NCI-H1694 (cell line): ENCODE data around the gene REP15.
"Not testable (repeated sequence)": the region's sequence is repeated elsewhere in the genome, so short reads cannot be mapped to it uniquely, and the experiment has no call there.

Experiments used
- DNase-seq: peaks from one replicate; lab custom pipeline; 2025; lab: John Stamatoyannopoulos, UW

Gene REP15, protein sequence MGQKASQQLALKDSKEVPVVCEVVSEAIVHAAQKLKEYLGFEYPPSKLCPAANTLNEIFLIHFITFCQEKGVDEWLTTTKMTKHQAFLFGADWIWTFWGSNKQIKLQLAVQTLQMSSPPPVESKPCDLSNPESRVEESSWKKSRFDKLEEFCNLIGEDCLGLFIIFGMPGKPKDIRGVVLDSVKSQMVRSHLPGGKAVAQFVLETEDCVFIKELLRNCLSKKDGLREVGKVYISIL

DNA sequence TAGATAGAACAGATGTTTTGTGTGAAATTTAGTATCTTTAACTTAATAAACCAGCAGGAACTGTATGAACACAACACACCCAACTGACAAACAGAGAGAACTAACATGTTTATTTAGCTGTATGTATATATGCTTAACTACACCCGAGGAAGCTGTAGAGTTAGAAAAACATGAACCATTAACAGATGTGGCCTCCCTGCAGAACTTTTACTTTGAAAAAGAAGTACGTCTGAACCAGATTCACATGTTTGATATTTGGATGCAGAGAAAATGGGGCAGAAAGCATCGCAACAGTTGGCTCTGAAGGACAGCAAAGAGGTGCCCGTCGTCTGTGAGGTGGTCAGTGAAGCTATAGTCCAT lies at the start of gene REP15:
REP15 (plus strand) TSS at position 155 of the 360 bp plus-strand sequence; CDS start at position 271, 116 bp downstream.
- DNase-seq: no peak

DNA sequence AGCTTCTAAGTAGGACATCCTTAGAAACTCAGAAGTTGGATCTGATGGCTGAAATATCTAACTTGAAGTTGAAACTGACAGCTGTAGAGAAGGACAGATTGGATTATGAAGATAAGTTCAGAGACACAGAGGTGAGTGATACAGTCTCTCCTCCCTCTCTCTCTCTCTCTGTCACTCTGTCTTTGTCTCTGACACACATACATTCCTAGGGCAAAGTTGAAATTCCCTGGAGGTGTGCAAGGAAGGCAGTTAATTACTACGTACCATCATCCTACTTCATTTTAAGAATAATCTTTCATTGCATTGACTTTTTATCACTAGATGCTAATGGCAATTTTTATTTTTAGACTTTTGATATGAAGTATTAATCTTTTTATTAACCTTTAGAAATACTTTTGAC lies 46.2 kb upstream of the REP15 start:
- DNase-seq: no peak

DNA sequence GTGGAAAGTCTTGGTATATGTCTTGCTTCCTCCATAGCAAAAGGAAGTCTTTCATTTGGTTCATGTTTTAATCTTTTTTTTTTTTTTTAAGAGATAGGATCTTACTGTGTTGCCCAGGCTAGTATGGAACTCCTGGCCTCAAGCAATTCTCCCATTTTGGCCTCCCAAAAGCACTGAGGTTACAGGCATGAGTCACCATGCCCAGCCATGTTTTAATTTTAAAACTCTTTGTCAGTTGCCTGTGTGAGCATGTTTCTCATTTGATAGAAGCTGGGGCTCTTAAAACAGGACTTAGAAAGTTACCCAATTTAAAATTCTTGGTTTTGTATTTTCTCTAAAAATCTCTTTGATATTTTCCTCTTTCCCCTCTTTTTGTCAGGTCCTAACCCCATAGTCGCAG lies 45.0 kb upstream of the REP15 start:
- DNase-seq: no peak

DNA sequence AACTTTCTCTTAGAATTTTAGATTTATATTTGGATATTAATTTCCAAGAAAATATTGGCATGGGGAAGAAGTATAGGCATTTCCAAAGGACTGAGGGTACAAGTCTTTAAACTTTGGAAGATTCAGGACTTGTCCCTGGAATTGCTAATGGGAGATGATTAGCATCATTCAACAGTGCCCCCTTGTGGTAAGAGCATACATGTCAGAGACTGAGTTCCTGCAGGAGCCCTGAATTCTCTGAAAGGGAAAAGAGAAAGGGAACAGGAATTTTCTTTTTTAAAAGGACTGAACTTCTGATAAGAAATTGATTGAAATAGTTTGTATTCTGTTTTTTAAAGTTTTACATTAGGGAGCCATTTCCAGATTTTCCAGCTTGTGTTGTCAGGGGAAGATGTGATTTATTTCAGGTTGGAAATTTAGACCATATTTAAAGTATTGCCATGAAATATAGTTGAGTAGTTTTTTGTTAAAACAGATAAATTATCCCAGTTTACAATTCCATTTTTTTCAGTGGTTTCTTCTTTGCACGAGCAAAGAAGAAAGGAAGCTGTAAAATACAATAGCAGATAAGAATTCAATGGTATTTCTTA lies 44.0 kb upstream of the REP15 start:
- DNase-seq: peak; percentile 88

DNA sequence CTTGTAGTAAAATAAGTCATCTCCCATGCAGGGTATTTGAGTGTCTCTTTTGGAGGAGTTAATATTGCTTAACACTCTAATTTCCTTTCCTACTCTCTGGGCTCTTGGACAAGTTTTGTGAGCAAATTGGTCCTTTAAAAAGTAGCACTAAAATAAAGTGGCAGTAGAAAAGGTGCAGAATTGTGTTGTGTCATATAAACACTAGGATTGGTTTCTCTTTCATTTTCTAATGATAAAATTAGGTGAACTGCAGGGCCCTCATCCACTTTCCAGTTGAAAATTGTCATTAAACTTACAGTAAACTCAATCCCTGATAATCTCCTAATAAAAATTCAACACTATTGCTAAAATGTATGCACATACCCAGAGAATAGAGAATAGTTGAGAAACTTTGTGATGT lies 42.6 kb upstream of the REP15 start:
- no peak for DNase-seq

DNA sequence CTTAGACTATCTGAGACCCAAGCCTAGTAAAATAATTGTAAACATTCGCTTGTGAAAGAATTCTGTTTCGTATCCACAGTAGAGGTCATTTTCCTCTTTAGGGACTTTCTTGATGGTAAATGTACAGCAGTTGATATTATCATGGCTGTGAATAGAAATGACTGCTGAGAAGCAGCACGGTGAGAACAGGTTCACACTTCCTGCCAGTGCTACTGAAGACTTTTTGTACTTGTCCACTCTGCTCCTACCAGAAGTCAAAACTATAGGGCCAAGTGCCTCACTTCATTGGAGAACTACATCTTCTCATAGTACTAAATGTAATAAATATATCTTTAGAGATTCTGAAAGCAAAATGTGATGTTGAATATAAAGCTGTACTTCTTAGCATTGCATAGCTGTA lies 40.8 kb upstream of the REP15 start:
- DNase-seq: not testable (repeated sequence)

DNA sequence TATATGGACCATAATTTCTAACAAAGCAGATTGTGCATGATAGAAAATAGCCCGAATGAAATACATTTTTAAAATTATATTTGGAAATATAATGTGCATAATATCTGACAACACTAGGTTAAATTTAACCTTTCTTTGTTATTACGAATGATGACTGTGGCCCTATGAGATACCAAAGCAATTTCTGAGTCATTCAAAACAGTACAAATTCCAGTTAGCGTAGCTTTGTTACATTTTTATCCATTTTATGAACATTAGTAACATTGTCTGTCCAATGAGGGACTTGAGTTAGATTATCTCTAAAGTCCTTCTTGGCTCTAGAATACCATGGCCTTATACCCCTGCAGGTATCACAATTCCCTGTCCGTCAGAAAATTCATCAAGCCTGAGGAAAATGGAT lies 39.0 kb upstream of the REP15 start:
- no peak for DNase-seq

DNA sequence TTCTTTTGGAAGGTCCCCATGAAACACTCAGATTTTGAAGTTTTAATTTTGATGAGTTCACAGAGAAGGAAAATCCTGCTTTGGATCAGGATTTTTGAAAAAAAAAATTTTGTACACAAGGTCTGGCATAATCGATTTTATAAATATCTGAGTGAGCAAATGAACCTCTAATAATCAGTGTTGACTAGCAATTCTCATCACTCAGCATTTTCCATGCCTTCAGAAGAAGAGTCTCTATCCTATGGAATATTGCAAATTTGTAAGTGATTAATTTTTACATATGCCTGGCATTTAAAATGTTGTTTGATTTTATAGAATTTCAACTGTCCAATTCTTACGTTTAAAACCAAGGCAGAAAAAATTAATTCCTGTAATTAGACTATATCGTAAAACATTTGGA lies 30.5 kb upstream of the REP15 start:
- DNase-seq: no peak

DNA sequence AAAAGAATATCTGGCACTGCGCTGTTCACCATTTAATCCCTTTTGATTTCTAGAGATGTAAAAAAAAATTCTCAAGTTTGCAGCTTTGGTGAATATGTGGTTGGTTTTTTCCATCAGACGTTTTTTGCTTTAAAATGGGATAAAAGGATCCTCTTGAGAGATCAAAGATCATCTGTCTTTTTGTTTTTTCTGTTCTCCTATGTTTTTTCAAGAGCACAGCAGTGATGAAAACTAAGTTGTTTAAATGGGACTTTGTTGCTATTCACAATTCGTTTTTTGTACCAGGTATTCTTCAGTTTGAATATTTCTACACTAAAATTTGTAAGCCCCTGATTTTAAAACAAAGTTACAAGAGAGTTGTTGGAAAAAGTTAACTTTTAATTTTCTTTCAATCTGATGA lies 29.7 kb upstream of the REP15 start:
- DNase-seq: no peak

DNA sequence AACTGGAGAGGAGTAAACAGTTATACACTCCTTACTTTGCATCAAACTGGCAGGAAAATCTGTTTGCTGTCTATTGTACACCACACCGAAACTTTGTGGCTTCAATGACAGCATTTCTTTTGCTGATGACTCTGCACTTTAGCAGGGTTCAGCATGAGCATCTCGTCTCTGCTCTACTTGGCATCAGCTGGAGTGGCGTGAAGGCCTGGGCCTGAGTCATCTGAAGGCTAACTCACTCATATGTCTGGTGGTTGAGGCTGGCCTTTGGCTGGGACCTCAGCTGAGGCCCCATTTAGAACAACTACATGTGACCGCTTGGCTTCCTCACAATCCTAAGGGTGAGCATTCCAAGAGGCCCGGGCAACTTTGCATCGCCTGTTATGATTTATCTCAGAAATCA lies 28.7 kb upstream of the REP15 start:
- no peak for DNase-seq

DNA sequence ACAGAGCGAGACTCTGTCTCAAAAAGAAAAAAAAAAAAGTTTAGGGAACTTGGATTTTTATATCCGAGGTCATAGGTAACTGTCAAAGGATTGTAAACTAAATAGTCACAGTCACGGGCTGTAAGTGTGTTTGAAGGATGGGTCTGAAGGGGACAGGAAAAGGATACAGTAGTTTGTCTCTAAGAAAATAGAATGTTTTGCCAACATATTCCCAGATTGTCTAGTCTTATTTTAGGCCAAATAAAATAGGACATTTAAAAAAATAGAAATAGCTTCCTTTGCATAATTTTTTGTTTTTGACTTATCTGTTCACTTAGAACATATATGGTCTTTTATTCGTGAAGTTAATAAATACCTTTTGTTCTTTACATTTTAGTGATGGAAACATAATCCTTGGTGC lies 24.2 kb upstream of the REP15 start:
- DNase-seq: no peak

DNA sequence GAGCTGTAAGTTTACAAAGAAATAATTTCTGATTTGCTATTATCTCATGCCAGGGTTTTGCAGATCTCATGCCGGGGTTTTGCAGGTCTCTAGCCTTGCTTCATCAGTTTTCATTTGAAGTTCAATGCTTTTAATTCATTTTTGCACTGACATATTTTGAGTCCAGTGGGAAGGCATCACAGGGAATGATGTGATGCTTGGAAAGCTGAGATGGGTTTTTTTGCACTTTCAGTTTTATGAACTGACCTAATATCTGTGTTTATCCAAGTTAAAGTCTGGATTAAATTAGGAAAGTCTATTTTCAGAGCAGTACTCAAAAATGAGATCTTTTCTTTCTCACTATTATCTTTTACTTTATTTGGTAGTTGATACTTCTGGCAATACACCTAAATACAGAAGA lies 23.6 kb upstream of the REP15 start:
- DNase-seq: no peak

DNA sequence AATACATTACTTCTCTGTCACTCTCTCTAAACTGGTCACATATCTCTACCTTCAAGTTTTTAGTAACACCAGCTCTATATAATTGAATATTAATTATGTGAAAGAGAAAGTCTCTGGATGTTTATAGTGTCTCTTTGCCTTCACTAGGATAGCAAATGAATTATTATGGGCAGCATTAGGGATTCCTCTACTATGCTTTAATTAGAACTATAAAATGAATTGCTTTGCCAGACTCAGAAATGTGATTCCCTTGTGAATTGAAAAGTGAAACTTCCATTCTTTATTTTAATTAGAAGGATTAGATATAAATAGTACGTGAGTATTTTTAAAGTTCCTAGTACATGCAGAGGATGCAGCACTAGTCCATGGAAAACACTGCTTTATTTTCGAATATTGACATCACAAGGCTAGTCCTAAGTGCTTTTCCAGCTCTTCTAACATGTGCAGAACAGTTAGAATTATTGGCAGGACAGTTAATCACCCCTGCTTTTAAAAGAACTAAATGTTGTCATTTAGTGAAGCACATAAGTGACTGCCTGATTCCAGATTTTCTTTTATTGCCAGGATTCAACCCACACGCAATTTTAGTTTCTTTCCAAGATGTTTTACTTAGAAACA lies 23.0 kb upstream of the REP15 start:
- no peak for DNase-seq

DNA sequence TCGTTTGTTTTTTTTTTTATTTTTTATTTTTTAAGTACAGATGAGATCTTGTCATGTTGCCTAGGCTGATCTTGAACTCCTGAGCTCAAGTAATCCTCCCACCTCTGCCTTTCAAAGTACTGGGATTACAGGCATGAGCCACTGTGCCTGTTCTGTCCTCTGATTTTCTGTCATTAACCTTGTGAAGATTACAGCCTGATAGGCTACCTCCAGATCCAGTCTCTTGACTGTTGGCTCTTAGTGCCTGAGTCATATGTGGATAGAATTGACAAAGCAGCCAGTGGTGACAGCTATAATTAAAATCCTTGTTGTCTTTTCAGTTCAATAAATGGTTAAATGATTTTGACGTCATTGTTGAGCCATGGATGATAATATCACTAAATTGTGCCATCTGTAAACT lies 21.3 kb upstream of the REP15 start:
- DNase-seq: no peak

DNA sequence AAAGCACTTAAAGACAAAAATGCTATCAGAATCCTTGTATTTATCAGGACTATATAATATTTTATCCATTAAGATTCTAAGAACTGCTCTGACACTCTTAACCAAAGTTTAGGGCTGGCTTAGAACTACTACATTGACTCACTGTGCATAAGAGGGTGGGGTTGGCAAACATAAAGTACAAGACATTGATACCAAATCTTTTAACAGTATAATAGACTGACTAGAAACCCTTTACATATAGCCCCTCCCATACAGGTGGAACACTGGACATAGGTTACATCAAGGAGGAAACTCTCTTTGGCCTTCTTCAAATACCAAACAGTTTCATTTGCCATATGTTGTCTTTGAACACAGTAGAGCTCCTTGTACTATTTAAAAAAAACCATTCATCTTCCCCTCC lies 15.6 kb upstream of the REP15 start:
- DNase-seq: no peak

DNA sequence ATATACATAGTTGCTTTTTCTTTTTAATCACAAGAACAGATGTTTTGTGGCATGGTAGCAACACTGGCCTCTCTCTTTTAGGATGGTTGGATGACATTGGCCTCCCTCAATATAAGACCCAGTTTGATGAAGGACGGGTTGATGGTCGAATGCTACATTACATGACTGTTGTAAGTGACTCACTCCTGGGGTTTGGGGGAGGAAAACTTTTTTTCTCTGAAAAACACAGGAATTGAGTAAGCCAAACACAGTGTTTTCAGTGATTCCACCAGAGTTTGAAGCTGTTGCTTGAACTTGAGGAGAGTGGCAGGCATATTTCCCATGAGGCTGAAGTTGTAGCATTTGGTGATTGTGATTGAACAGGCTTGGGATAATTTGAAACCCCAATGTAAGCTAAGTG lies 13.7 kb upstream of the REP15 start:
- no peak for DNase-seq

DNA sequence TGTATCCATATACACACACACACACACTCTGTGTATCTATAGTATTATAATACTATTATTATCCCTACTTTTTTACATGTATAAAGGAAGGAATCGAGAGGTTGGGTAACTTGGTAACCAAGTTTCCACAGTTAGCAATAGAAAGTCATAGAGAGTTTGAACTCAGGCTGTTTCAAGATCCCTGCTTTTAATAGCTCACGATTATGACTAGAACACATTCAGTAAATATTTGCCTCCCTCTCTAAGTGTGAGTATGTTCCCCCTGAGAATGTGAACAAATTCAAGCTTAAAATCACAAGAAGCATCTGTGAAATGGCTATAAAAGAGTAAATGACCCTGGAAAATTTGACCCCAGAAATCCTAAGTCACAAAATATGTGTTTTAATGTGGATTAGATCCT lies 11.0 kb upstream of the REP15 start:
- DNase-seq: no peak

DNA sequence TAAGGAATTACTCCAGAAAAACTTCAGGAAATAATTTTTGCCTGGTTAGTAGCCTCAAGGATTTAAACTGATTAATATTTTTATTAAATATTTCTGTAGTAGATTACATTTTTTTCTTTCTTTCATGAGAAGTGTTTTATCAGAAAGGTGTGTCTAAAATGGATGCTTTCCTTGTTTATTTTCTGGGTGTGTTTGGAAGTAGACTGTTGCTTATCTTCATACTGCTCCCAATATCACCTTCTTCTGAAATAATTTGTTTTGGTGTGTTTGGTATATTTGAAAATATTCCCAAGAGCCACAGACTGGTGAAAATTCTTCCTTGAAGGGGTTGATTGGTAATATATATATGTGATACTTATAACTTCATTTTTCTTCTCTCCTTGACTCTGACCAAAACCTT lies 10.1 kb upstream of the REP15 start:
- DNase-seq: no peak

DNA sequence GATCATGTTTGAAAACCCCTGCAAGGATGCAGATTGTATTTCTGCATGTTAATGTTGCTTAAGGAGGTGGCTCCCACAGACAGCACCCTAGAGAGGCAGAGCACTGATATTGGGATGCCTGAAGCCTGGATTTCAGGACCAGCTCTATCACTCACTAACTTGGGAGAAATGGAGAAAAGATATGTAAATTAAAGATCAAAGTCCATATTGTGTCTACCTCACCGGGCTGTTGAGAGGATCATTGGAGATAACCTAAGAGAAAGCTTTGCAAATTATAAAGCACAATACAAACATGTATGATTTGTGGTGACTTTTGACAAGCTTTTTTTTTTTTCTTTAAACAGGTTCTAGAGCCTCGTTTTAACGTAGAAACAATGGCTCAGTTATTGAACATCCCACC lies 7.6 kb upstream of the REP15 start:
- DNase-seq: no peak

DNA sequence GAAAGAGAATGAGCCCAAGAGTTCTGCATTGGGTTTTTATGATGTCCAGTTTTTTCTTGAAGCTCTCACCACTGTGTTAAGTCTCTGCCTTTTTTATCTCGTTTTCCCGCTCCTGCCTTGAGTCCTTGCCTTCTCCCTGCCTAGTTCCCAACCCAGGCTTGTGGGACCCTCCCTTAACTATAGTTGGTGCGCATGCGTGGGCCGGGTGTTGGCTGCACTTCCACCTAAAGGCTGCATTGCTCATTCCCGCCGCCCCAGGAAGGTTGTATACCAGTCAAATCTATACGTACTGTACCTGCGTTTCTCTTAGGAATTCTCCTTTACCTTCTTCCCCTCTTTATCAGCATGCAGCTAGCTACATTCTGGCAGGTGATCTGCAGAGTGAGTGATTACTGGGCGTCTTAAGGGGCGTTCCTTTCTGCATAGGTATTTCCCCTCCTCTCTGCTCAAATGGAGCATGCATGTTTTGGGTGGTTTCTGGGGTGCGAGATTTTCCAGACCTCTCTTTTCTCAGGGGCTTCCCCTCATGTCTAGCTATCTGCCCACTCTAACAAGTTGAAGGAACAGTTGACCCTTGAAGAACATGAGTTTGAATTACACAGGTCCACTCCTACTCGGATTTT lies 6.6 kb upstream of the REP15 start:
- no peak for DNase-seq

DNA sequence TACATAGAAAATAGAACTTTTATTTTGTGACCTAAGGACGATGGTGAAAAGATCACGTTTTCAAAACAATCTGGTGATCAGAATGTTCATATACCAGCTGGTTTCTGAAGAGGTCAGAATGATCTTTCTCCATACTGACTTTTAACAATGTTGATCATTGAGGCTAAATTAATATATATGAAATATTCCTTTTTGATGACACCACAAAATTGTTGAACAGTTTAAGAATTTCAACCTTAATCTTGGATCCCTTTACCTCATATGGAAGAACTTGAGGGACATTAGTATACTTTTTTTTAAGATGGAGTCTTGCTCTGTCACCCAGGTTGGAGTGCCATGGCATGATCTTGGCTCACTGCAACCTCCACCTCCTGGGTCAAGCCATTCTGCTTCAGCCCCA lies 2.8 kb upstream of the REP15 start:
- no peak for DNase-seq

DNA sequence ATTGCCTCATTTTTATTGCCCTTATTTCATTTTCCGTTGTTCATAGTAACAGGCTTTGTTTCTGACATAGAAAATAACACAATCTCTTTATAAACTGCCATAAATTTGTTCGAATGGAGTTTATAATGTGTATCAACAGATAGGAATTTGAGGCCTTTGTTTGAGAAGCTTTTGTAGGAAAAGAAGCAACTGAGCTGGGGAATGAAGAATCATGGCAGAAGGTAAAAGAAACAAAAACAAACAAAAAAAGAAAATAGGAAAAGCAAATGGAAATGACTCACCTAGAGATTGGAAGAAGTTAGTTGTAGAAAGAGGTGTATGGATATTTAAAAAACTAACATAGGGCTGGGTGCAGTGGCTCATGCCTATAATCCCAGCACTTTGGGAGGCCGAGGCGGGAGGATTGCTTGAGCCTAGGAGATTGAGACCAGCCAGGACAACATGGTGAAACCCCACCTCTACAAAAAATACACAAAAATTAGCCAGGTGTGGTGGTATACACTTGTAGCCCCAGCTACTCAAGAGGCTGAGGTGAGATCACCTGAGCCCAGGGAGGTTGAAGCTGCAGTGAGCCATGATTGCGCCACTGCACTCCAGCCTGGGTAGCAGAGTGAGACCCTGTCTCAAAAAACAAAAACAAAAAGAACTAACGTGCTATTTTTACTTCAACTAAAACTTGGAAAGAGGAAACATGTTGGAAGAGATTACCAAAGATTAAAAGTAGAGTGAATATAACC lies 523 bp upstream of the REP15 start:
- no peak for DNase-seq
